ENCODE measurements around the gene NAA38.
A peak's percentile ranks its signal among the peaks of the same experiment; 100 is the strongest.

The NAA38 gene

DNA sequence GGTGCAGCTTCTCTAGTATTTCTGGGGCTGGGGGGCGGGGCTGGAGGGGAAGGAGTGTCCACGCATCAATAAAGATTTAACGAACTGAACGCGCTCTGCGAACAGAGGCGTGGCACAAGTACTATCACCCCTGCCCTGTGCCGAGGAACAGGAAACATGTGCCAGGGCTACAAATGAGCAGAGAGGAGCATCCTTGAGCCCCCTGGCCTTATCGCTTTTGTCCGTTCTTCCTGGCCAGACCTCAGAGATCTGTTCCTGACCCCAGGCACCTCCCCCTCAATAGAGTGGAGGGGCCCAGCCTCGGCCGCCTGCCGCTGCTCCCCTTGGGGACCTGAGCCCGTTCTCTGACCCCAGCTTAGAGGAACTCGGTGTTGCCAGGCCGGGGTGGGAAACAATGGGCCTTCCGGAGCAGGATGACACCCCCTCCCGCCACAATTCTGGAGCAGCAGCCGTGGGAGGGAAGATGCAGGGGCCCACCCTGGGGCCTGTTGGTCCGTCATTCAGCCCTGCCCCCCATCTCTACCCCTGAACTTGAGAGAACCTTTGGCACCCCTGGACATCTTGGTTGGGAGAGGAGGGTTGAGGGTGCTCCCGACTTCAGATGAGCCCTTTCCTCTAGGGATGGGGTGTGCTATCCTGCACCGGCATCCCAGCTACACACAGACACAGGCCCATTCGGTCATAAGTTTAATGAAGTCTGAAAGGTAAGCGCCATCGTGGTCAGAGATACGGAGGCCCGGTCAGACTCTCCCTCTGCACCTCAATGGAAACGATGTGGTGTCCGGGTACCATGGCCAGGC lies 1.1 kb downstream of the NAA38 start:
- Histone ChIP-seq H3K36me3 (ENCODE audit: control insufficient read depth in 2 of 2, insufficient read depth in 1 of 2, low read length in 2 of 2) (peaks cover 15 to 55% of the 10 kb centered on the region in 2 experiments), H3K4me1 (ENCODE audit: control insufficient read depth, insufficient read depth, low read length) (peaks cover 8% of the 10 kb centered on the region; the same call in 1 of the 2 replicates), H3K4me3 (ENCODE audit: low read depth, low read length) (peak overlapping the region; percentile 88), H3K9me3 (ENCODE audit: control insufficient read depth, insufficient read depth, low read depth, low read length) (no peaks in the 10 kb centered on the region), H3K27ac (ENCODE audit: extremely low read depth, low read depth, low read length) (peak overlapping the region; percentile 90)
- TF ChIP-seq ZNF335 (tag by site-specific recombination; conservative IDR thresholded peaks at IDR 0.05) (no peak), GLIS2 (tag by site-specific recombination; IDR thresholded peaks at IDR 0.05) (peak; percentile 71), ZNF501 (tag by site-specific recombination; IDR thresholded peaks at IDR 0.05) (no peak; the same call in 1 of the 2 replicates), ZNF341 (tag by site-specific recombination; IDR thresholded peaks at IDR 0.05; ENCODE audit: low read depth) (peak; percentile 45; the same call in 1 of the 2 replicates), KLF1 (tag by site-specific recombination; IDR thresholded peaks at IDR 0.05) (0 out of 2 replicates have a peak, but pooled peaks have one; percentile 20), EGR2 (tag by site-specific recombination; IDR thresholded peaks at IDR 0.05; ENCODE audit: low read depth) (no peak), ZFHX2 (tag by site-specific recombination; conservative IDR thresholded peaks at IDR 0.05) (0 out of 2 replicates have a peak, but pooled peaks have one; percentile 10), BCL11A (tag by site-specific recombination; IDR thresholded peaks at IDR 0.05; ENCODE audit: low read depth) (no peak), GLIS1 (tag by site-specific recombination; IDR thresholded peaks at IDR 0.05) (peak; percentile 40; the same call in 1 of the 2 replicates), ZNF843 (tag by site-specific recombination; IDR thresholded peaks at IDR 0.05) (no peak), ZNF221 (tag by site-specific recombination; IDR thresholded peaks at IDR 0.05; ENCODE audit: borderline replicate concordance) (no peak), SALL2 (tag by site-specific recombination; IDR thresholded peaks at IDR 0.05; ENCODE audit: borderline replicate concordance) (no peak), ZNF426 (tag by site-specific recombination; IDR thresholded peaks at IDR 0.05) (no peak), ZNF112 (tag by site-specific recombination; IDR thresholded peaks at IDR 0.05) (no peak), ZNF473 (tag by site-specific recombination; IDR thresholded peaks at IDR 0.05) (no peak), ZNF658 (tag by site-specific recombination; IDR thresholded peaks at IDR 0.05) (no peak), ZNF366 (tag by site-specific recombination; conservative IDR thresholded peaks at IDR 0.05) (no peak), KLF8 (tag by site-specific recombination; IDR thresholded peaks at IDR 0.05) (peak; percentile 9; the same call in 1 of the 2 replicates), KLF9 (tag by site-specific recombination; IDR thresholded peaks at IDR 0.05; ENCODE audit: low read depth) (peak; percentile 60), ZEB2 (tag by site-specific recombination; IDR thresholded peaks at IDR 0.05) (no peak), ZFP69B (tag by site-specific recombination; IDR thresholded peaks at IDR 0.05) (peak; percentile 87)
- TF ChIP-seq, protein P1, sequence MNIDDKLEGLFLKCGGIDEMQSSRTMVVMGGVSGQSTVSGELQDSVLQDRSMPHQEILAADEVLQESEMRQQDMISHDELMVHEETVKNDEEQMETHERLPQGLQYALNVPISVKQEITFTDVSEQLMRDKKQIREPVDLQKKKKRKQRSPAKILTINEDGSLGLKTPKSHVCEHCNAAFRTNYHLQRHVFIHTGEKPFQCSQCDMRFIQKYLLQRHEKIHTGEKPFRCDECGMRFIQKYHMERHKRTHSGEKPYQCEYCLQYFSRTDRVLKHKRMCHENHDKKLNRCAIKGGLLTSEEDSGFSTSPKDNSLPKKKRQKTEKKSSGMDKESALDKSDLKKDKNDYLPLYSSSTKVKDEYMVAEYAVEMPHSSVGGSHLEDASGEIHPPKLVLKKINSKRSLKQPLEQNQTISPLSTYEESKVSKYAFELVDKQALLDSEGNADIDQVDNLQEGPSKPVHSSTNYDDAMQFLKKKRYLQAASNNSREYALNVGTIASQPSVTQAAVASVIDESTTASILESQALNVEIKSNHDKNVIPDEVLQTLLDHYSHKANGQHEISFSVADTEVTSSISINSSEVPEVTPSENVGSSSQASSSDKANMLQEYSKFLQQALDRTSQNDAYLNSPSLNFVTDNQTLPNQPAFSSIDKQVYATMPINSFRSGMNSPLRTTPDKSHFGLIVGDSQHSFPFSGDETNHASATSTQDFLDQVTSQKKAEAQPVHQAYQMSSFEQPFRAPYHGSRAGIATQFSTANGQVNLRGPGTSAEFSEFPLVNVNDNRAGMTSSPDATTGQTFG (tag by site-specific recombination; IDR thresholded peaks at IDR 0.05; ENCODE audit: borderline replicate concordance) = no peak
- TF ChIP-seq, protein P2, sequence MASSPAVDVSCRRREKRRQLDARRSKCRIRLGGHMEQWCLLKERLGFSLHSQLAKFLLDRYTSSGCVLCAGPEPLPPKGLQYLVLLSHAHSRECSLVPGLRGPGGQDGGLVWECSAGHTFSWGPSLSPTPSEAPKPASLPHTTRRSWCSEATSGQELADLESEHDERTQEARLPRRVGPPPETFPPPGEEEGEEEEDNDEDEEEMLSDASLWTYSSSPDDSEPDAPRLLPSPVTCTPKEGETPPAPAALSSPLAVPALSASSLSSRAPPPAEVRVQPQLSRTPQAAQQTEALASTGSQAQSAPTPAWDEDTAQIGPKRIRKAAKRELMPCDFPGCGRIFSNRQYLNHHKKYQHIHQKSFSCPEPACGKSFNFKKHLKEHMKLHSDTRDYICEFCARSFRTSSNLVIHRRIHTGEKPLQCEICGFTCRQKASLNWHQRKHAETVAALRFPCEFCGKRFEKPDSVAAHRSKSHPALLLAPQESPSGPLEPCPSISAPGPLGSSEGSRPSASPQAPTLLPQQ (tag by site-specific recombination; IDR thresholded peaks at IDR 0.05) = peak; percentile 75
- TF ChIP-seq, protein P3, sequence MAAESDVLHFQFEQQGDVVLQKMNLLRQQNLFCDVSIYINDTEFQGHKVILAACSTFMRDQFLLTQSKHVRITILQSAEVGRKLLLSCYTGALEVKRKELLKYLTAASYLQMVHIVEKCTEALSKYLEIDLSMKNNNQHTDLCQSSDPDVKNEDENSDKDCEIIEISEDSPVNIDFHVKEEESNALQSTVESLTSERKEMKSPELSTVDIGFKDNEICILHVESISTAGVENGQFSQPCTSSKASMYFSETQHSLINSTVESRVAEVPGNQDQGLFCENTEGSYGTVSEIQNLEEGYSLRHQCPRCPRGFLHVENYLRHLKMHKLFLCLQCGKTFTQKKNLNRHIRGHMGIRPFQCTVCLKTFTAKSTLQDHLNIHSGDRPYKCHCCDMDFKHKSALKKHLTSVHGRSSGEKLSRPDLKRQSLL (tag by site-specific recombination; IDR thresholded peaks at IDR 0.05) = 0 out of 2 replicates have a peak, but pooled peaks have one; percentile 25
- POLR2A ChIA-PET = interaction anchor here (0.6 to 3.2 kb wide), 21 partner anchors 13 to 354 kb away, joined by 3 to 110 read pairs (median 5); partner anchors contain the start of genes AURKB, CHD3, CNTROB and KDM6B
- CTCF ChIA-PET = interaction anchor here (0.7 to 2.8 kb wide), 11 partner anchors 9 to 185 kb away, joined by 3 to 29 read pairs (median 6); no protein-coding TSS in a partner anchor

Measured in HEK293 (cell line).